Ovary (tissue), 9 donors: ENCODE measurements around the gene HSD11B2. TPM values are rescaled to one million over a fixed set of nuclear protein-coding genes. Genes with fewer than 3 reads are reported as not detected.

Experiments used
- DNase-seq, 5 donors: peaks; one replicate each; pipeline ENCODE4 v3.0.0-alpha.2; 2019 to 2020
- H3K27ac ChIP-seq, 2 donors: fragments of 200-600 bp; one replicate each; pipeline versions ENCODE4 v1.5.1 to v1.8.0; 2019 to 2022
- H3K27me3 ChIP-seq: fragments of 200-600 bp; one replicate; pipeline ENCODE4 v1.8.0; 2022
- H3K36me3 ChIP-seq: fragments of 200-600 bp; sonication (generic); one replicate; pipeline ENCODE4 v1.5.1; 2019
- H3K4me1 ChIP-seq: one replicate; pipeline ENCODE4 v1.8.1; 2013; ENCODE audit warnings: mild to moderate bottlenecking, moderate library complexity; ENCODE audit not compliant: insufficient read depth
- H3K4me3 ChIP-seq: fragments of 200-600 bp; sonication (generic); one replicate; pipeline ENCODE4 v1.5.1; 2017
- H3K9me3 ChIP-seq, 2 donors: fragments of 200-600 bp in 1 of 2; sonication (generic) in 1 of 2; one replicate each; pipeline versions ENCODE4 v1.5.1 to v1.8.1; 2013 to 2019; ENCODE audit warnings: mild to moderate bottlenecking in 1 of 2, moderate library complexity in 1 of 2
- CTCF ChIP-seq, 3 donors: fragments of 450-650 bp in 2 of 3; fragments of 200-600 bp in 1 of 3; IDR thresholded peaks; one replicate each; pipeline versions ENCODE4 v1.5.1 to v1.8.0; 2016 to 2022; ENCODE audit warnings: antibody characterized with exemption in 3 of 3, mild to moderate bottlenecking in 1 of 3
- EP300 ChIP-seq: sonication (generic); formaldehyde crosslinking; IDR thresholded peaks from one replicate; pipeline ENCODE4 v1.6.1; 2017; ENCODE audit warnings: antibody characterized with exemption
- POLR2A ChIP-seq: fragments of 450-650 bp; IDR thresholded peaks from one replicate; pipeline ENCODE4 v1.6.1; 2017; ENCODE audit warnings: antibody characterized with exemption, mild to moderate bottlenecking, moderate library complexity
- WGBS, 3 donors: extraction: QIAGEN DNeasy Blood & Tissue Kit in 1 of 3; methylation state at CpG; one replicate each; pipeline versions ENCODE4 v1.1.5 to v1.1.7; 2013 to 2017; 5-methylcytosine and 5-hydroxymethylcytosine counted together
- intact Hi-C, 4 donors: fragments of 100-400 bp; cut with DNase I; formaldehyde crosslinking; loops; one replicate each; pipeline versions ENCODE4 v1.11.0 to v1.15.1; 2022 to 2023
- polyA plus RNA-seq, 2 donors: library from polyadenylated mRNA; stranded (reverse); fragments of 200-250 nt in 1 of 2; fragments of 350-450 nt in 1 of 2; fragmentation: Illumina TruSeq in 1 of 2; extraction: RNeasy Lipid Tissue Mini Kit (QIAGEN cat#74804) in 1 of 2; gene quantifications; one replicate each; pipeline ENCODE4 v1.2.3, GENCODE V29; 2013 to 2014
- total RNA-seq, 7 donors: library from RNA; depleted of rRNA in 2 of 7; stranded (reverse); fragments of >200 nt in 2 of 7; fragmentation: NEBNext Ultra II Directional in 3 of 7; extraction: Animal tissue kit (Norgen Biotek cat#: 25700) in 3 of 7; gene quantifications; one replicate each; pipeline versions ENCODE4 v1.1.0 to v1.2.4, GENCODE V29; 2016 to 2023
- donor health status: DM: no; HTN: no; CAD: no; lungs with moderate emphysema.
- donor health status: DM: no; HTN: no; CAD: no.
- donor health status: Bipolar disorder and iron deficiency.
- donor health status: DM: yes; HTN: yes; CAD: no.
- donor health status: DM: no; HTN: no; CAD: no.
- donor health status: DM: yes; HTN: yes; CAD: no.

Gene HSD11B2
- total and polyA plus RNA-seq, 9 donors: 1.3 to 26.3 (median 15.7) TPM

GRCh38 chr16:67404740-67405226, 26.1 kb upstream of the HSD11B2 start:
- H3K27ac ChIP-seq: no peak overlapping the region
- H3K36me3 ChIP-seq: no peaks in the 10 kb centered on the region
- intact Hi-C loops: loop anchor here in 1 of 4 donors (5.0 kb wide), 1 partner anchor 122 kb away; no protein-coding TSS in a partner anchor
- no peaks in the 10 kb centered on the region for H3K4me1 ChIP-seq
- 94 to 95% (median 94%) methylated on average over 5 of the region's 5 CpGs for WGBS, 3 donors
- DNase-seq: no peak
- no peaks in the 10 kb centered on the region for H3K9me3 ChIP-seq
- no peak overlapping the region for H3K4me3 ChIP-seq
- TF ChIP-seq CTCF (IDR thresholded peaks at IDR 0.05): no peak
- no peak for TF ChIP-seq POLR2A
- no peak for TF ChIP-seq EP300
- H3K27me3 ChIP-seq: no peaks in the 10 kb centered on the region

- intact Hi-C loops: loop anchor here in 1 of 4 donors (5.0 kb wide), 1 partner anchor 123 kb away; no protein-coding TSS in a partner anchor
- WGBS, 3 donors: 91 to 94% (median 93%) methylated on average over 8 of the region's 8 CpGs
Observed at GRCh38 chr16:67405336-67405735, 25.6 kb upstream of the HSD11B2 start.

GRCh38 chr16:67406111-67406971, 24.6 kb upstream of the HSD11B2 start:
- intact Hi-C loops: loop anchor here in 1 of 4 donors (5.0 kb wide), 1 partner anchor 124 kb away; no protein-coding TSS in a partner anchor
- no peak for TF ChIP-seq CTCF (IDR thresholded peaks at IDR 0.05)
- no peak for TF ChIP-seq POLR2A
- TF ChIP-seq EP300: no peak
- Histone ChIP-seq H3K27ac (no peak overlapping the region), H3K9me3 (no peaks in the 10 kb centered on the region), H3K4me3 (no peak overlapping the region), H3K27me3 (no peaks in the 10 kb centered on the region), H3K4me1 (no peaks in the 10 kb centered on the region), H3K36me3 (no peaks in the 10 kb centered on the region)
- 46 to 60% (median 54%) methylated on average over 18 of the region's 18 CpGs for WGBS, 3 donors
- DNase-seq: peak in 2 of 5 donors; percentile 42 to 63

More at GRCh38 chr16:67405336-67405735, 25.6 kb upstream of the HSD11B2 start:
- Histone ChIP-seq H3K4me1 (no peaks in the 10 kb centered on the region), H3K27ac (no peak overlapping the region), H3K27me3 (no peaks in the 10 kb centered on the region), H3K4me3 (no peak overlapping the region), H3K36me3 (no peaks in the 10 kb centered on the region), H3K9me3 (no peaks in the 10 kb centered on the region)
- TF ChIP-seq CTCF (IDR thresholded peaks at IDR 0.05) (no peak), POLR2A (no peak), EP300 (no peak)
- DNase-seq: no peak

GRCh38 chr16:67407176-67407787, 23.6 kb upstream of the HSD11B2 start:
- no peaks in the 10 kb centered on the region for H3K9me3 ChIP-seq
- intact Hi-C loops: loop anchor here in 1 of 4 donors (5.0 kb wide), 1 partner anchor 125 kb away; no protein-coding TSS in a partner anchor
- H3K4me3 ChIP-seq: no peak overlapping the region
- H3K36me3 ChIP-seq: no peaks in the 10 kb centered on the region
- TF ChIP-seq EP300: no peak
- no peak for TF ChIP-seq POLR2A
- TF ChIP-seq CTCF (IDR thresholded peaks at IDR 0.05): no peak
- H3K27ac ChIP-seq: no peak overlapping the region
- no peaks in the 10 kb centered on the region for H3K27me3 ChIP-seq
- WGBS, 3 donors: 87 to 90% (median 88%) methylated on average over 7 of the region's 7 CpGs
- DNase-seq: peak in 1 of 5 donors; percentile 20
- H3K4me1 ChIP-seq: no peaks in the 10 kb centered on the region
